HL-60 (cell line): ENCODE results near the gene ENTR1.

ENCODE experiments used
- DNase-seq, 2 experiments: peaks; one replicate each; pipeline ENCODE4 v3.0.0-alpha.2; 2010 to 2020; ENCODE audit warnings: low read depth in 1 of 2, low spot score in 1 of 2
- H3K27ac ChIP-seq: fragments of 250-450 bp; sonication (Bioruptor Pico); replicated peaks from 2 replicates; pipeline ENCODE4 v1.5.1; 2020; ENCODE audit warnings: mild to moderate bottlenecking, moderate library complexity
- H3K27me3 ChIP-seq: fragments of 250-450 bp; sonication (Bioruptor Pico); 2 replicates; pipeline ENCODE4 v1.5.1; 2021; ENCODE audit warnings: mild to moderate bottlenecking, moderate library complexity; ENCODE audit not compliant: insufficient read depth, poor library complexity, severe bottlenecking
- H3K4me3 ChIP-seq: replicated peaks from 2 replicates; pipeline ENCODE4 v1.5.1; 2011; ENCODE audit warnings: mild to moderate bottlenecking, control low read depth, low read length; ENCODE audit not compliant: insufficient read depth
- CTCF ChIP-seq: IDR thresholded peaks from one replicate; pipeline ENCODE4 v1.5.1; 2011; ENCODE audit warnings: low read length, control low read depth, inconsistent platforms; ENCODE audit not compliant: insufficient read depth
- GABPA ChIP-seq: IDR thresholded peaks from 2 replicates; pipeline ENCODE4 v1.6.1; 2012; ENCODE audit warnings: low read depth
- POLR2AphosphoS5 ChIP-seq: IDR thresholded peaks from 2 replicates; pipeline ENCODE4 v1.6.1; 2012; ENCODE audit warnings: low read depth
- REST ChIP-seq: IDR thresholded peaks from 2 replicates; pipeline ENCODE4 v1.6.1; 2012; ENCODE audit warnings: low read depth; ENCODE audit not compliant: insufficient replicate concordance
- SPI1 ChIP-seq: IDR thresholded peaks from 2 replicates; pipeline ENCODE4 v1.6.1; 2012; ENCODE audit warnings: low read depth, mild to moderate bottlenecking, borderline replicate concordance

The ENTR1 gene

GRCh38 chr9:136355616-136356557 lies 54.5 kb downstream of the ENTR1 start:
- TF ChIP-seq POLR2AphosphoS5 (no peak), SPI1 (no peak), REST (no peak), GABPA (no peak), CTCF (no peak)
- Histone ChIP-seq H3K27me3 (no peaks in the 10 kb centered on the region), H3K4me3 (no peak overlapping the region), H3K27ac (no peak overlapping the region)
- DNase-seq: no peak

- TF ChIP-seq REST (no peak), GABPA (no peak), SPI1 (no peak), POLR2AphosphoS5 (no peak), CTCF (no peak)
- Histone ChIP-seq H3K27ac (no peak overlapping the region), H3K27me3 (no peaks in the 10 kb centered on the region), H3K4me3 (no peak overlapping the region)
- DNase-seq: no peak
Measured at GRCh38 chr9:136354592-136355085, 55.8 kb downstream of the ENTR1 start.

DNA sequence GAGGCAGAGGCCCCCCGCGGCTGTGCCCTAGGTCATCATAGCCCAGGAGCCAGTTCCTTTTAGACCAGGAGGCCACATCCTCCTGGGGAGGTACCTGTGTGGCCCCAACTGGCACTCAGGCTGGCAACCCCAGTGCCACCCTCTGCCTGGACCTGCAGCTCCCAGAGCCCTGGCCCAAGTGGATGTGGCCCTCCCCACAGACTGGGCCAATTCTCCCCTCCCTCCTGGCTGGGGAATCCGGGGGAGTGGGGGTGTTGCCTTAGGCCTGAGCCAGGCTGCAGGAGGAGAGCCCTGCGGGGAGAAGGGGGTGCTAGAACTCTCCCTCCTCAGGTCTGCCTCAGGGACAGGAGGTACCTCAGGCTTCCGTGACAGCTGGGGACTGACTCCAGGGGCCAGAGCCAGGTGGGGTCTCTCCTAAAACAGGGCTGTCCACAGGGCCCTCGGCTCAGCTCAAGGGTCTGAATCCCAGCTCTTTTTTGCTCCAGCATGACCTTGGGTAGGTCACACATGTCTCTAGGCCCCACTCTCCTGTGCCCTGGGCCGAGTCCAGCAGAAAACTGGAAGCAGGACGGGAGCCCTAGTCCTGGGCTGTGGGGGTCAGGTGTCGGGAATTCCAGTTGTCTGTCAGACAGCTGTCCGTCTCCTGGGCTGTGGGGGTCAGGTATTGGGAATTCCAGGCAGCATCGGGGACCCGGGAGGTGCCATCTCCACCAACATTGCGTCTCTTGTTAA lies 56.5 kb downstream of the ENTR1 start:
- DNase-seq: no peak
- H3K27me3 ChIP-seq: no peaks in the 10 kb centered on the region
- H3K4me3 ChIP-seq: no peak overlapping the region
- H3K27ac ChIP-seq: no peak overlapping the region
- TF ChIP-seq REST (no peak), GABPA (no peak), POLR2AphosphoS5 (no peak), SPI1 (no peak), CTCF (no peak)
